ENCODE data around the gene ALDH1L1.

GRCh38 chr3:126202680-126203079 is 22.3 kb upstream of the ALDH1L1 start:
- TF ChIP-seq CTCF (IDR thresholded peaks at IDR 0.05) (no peak), EZH2 (IDR thresholded peaks at IDR 0.05; ENCODE audit: borderline replicate concordance, insufficient read depth, low read depth, low read length, poor library complexity, severe bottlenecking) (no peak)
